BJ (cell line): ENCODE data around the gene GALNT17. TPM values are rescaled to one million over a fixed set of nuclear protein-coding genes. Genes with fewer than 3 reads are reported as not detected.
"Not testable (repeated sequence)": the region's sequence is repeated elsewhere in the genome, so short reads cannot be mapped to it uniquely, and the experiment has no call there.

ENCODE experiments used
- CTCF ChIA-PET: fragments of 350-600 bp; formaldehyde crosslinking; extraction: SDS; loops from one replicate; lab custom pipeline; 2021; ENCODE audit warnings: antibody characterized with exemption, inconsistent platforms; lab: Yijun Ruan, JAX
- POLR2A ChIA-PET: fragments of 300-600 bp; sonication (Branson Sonifier 250); formaldehyde crosslinking; extraction: SDS; loops from one replicate; lab custom pipeline; 2021; ENCODE audit warnings: antibody characterized with exemption; lab: Charles Lee
- DNase-seq: peaks from one replicate; pipeline ENCODE4 v3.0.0-alpha.2; 2011; ENCODE audit warnings: low read depth
- H3K27me3 ChIP-seq: 2 replicates; pipeline ENCODE4 v1.6.0; 2011; ENCODE audit warnings: low read length; ENCODE audit not compliant: control insufficient read depth, insufficient read depth
- H3K36me3 ChIP-seq: 2 replicates; pipeline ENCODE4 v1.5.1; 2011; ENCODE audit warnings: low read length; ENCODE audit not compliant: control insufficient read depth, insufficient read depth
- H3K4me3 ChIP-seq: 2 replicates; pipeline ENCODE4 v1.5.1; 2011; ENCODE audit warnings: low read depth, mild to moderate bottlenecking, control low read depth, low read length
- CTCF ChIP-seq: IDR thresholded peaks from 2 replicates; pipeline ENCODE4 v1.5.1; 2011; ENCODE audit warnings: low read depth, mild to moderate bottlenecking, control low read depth, inconsistent platforms, low read length, moderate library complexity; ENCODE audit not compliant: insufficient read depth
- polyA plus RNA-seq: library from polyadenylated mRNA; depleted of rRNA; stranded (reverse); fragments of >200 nt; gene quantifications from 2 replicates; pipeline ENCODE4 v1.2.3, GENCODE V29; 2011

The GALNT17 gene
- polyA plus RNA-seq, 1 experiment: not detected

GRCh38 chr7:71731740-71732139, 599.8 kb downstream of the GALNT17 start:
- Histone ChIP-seq H3K27me3 (no peaks in the 10 kb centered on the region), H3K36me3 (no peaks in the 10 kb centered on the region), H3K4me3 (no peak overlapping the region)
- DNase-seq: no peak
- no peak for TF ChIP-seq CTCF
- ChIA-PET CTCF (interaction anchor here (1.4 kb wide), 1 partner anchor 875 kb away, joined by 3 read pairs; no protein-coding TSS in a partner anchor), POLR2A (no interaction called here)

- Histone ChIP-seq H3K36me3 (no peaks in the 10 kb centered on the region), H3K4me3 (no peak overlapping the region), H3K27me3 (no peaks in the 10 kb centered on the region)
- DNase-seq: no peak
- peak; percentile 85 for TF ChIP-seq CTCF
- ChIA-PET CTCF (interaction anchor here (0.5 to 1.7 kb wide), 9 partner anchors 8 to 904 kb away, joined by 3 to 11 read pairs (median 3); no protein-coding TSS in a partner anchor), POLR2A (no interaction called here)
Observed at GRCh38 chr7:71733107-71733870, 601.3 kb downstream of the GALNT17 start.

- H3K36me3 ChIP-seq: no peaks in the 10 kb centered on the region
- DNase-seq: no peak
- H3K27me3 ChIP-seq: no peaks in the 10 kb centered on the region
- H3K4me3 ChIP-seq: no peak overlapping the region
- CTCF ChIA-PET: interaction anchor here (0.6 to 2.5 kb wide), 4 partner anchors 876 to 907 kb away, joined by 3 to 14 read pairs (median 8); no protein-coding TSS in a partner anchor
- POLR2A ChIA-PET: no interaction called here
- TF ChIP-seq CTCF: peak; percentile 90
Observed at GRCh38 chr7:71735961-71736556, 604.1 kb downstream of the GALNT17 start.

- H3K4me3 ChIP-seq, H3K36me3 ChIP-seq, POLR2A ChIA-PET, H3K27me3 ChIP-seq, DNase-seq: not testable (repeated sequence)
- CTCF ChIA-PET: interaction anchor here (1.6 kb wide), 1 partner anchor 8 kb away, joined by 3 read pairs; no protein-coding TSS in a partner anchor
Observed at GRCh38 chr7:71737931-71738540, 606.1 kb downstream of the GALNT17 start.

GRCh38 chr7:71739520-71740173, 607.7 kb downstream of the GALNT17 start:
- H3K4me3 ChIP-seq: no peak overlapping the region
- ChIA-PET POLR2A (no interaction called here), CTCF (interaction anchor here (0.8 kb wide), 1 partner anchor 13 kb away, joined by 3 read pairs; no protein-coding TSS in a partner anchor)
- no peak for TF ChIP-seq CTCF
- no peaks in the 10 kb centered on the region for H3K36me3 ChIP-seq
- no peak for DNase-seq
- no peaks in the 10 kb centered on the region for H3K27me3 ChIP-seq
